Liver (tissue), 9 donors: Measurements from ENCODE around the gene NR6A1. TPM values are rescaled to one million over a fixed set of nuclear protein-coding genes. Genes with fewer than 3 reads are reported as not detected.

Experiments
- DNase-seq: peaks from one replicate; pipeline ENCODE4 v3.0.0-alpha.2; 2017; ENCODE audit warnings: low spot score
- H3K27ac ChIP-seq, 2 donors: one replicate each; pipeline ENCODE4 v1.7.0; 2013; ENCODE audit warnings: inconsistent platforms in 2 of 2, low read length in 2 of 2, control low read depth in 1 of 2, low read depth in 1 of 2, mild to moderate bottlenecking in 1 of 2
- H3K27me3 ChIP-seq, 4 donors: one replicate each; pipeline versions ENCODE4 v1.6.1 to v1.7.0; 2013; ENCODE audit warnings: low read length in 3 of 4, inconsistent platforms in 1 of 4, mild to moderate bottlenecking in 1 of 4, moderate library complexity in 1 of 4; ENCODE audit not compliant: control insufficient read depth in 4 of 4, insufficient read depth in 4 of 4
- H3K36me3 ChIP-seq, 4 donors: one replicate each; pipeline versions ENCODE4 v1.6.1 to v1.7.0; 2013; ENCODE audit warnings: low read length in 3 of 4, mild to moderate bottlenecking in 3 of 4, low read depth in 1 of 4, moderate library complexity in 1 of 4; ENCODE audit not compliant: control insufficient read depth in 4 of 4, insufficient read depth in 3 of 4
- H3K4me1 ChIP-seq, 4 donors: one replicate each; pipeline versions ENCODE4 v1.6.1 to v1.7.0; 2013; ENCODE audit warnings: low read length in 3 of 4, mild to moderate bottlenecking in 3 of 4, moderate library complexity in 1 of 4; ENCODE audit not compliant: control insufficient read depth in 4 of 4, insufficient read depth in 4 of 4
- H3K4me3 ChIP-seq, 3 donors: one replicate each; pipeline versions ENCODE4 v1.6.1 to v1.7.0; 2013; ENCODE audit warnings: low read length in 3 of 3, control low read depth in 1 of 3, low read depth in 1 of 3, mild to moderate bottlenecking in 1 of 3
- H3K9ac ChIP-seq, 2 donors: one replicate each; pipeline ENCODE4 v1.7.0; 2013; ENCODE audit warnings: low read length in 2 of 2, mild to moderate bottlenecking in 2 of 2, moderate library complexity in 2 of 2, control low read depth in 1 of 2, low read depth in 1 of 2
- H3K9me3 ChIP-seq, 4 donors: one replicate each; pipeline versions ENCODE4 v1.6.1 to v1.7.0; 2013; ENCODE audit warnings: low read length in 3 of 4; ENCODE audit not compliant: control insufficient read depth in 4 of 4
- ATF3 ChIP-seq: IDR thresholded peaks from 2 replicates; pipeline ENCODE4 v1.6.1; 2016; ENCODE audit warnings: antibody characterized with exemption
- CTCF ChIP-seq: fragments of 150-350 bp; IDR thresholded peaks from 2 replicates; pipeline ENCODE4 v1.5.1; 2017; ENCODE audit warnings: improper control_type of control experiment, low read depth, low read length; ENCODE audit not compliant: missing input control
- EGR1 ChIP-seq, 2 donors: IDR thresholded peaks; 2 replicates each; pipeline ENCODE4 v1.6.1; 2016 to 2018; ENCODE audit warnings: antibody characterized with exemption in 2 of 2, low read depth in 2 of 2
- FOXA1 ChIP-seq: IDR thresholded peaks from 2 replicates; pipeline ENCODE4 v1.6.1; 2016; ENCODE audit warnings: antibody characterized with exemption
- FOXA2 ChIP-seq: IDR thresholded peaks from 2 replicates; pipeline ENCODE4 v1.6.1; 2016; ENCODE audit warnings: antibody characterized with exemption
- GABPA ChIP-seq, 2 donors: IDR thresholded peaks in 1 of 2; conservative IDR thresholded peaks in 1 of 2; 2 replicates each; pipeline ENCODE4 v1.6.1; 2016; ENCODE audit warnings: antibody characterized with exemption in 2 of 2, mild to moderate bottlenecking in 1 of 2, moderate library complexity in 1 of 2
- HNF4A ChIP-seq, 2 donors: conservative IDR thresholded peaks; 2 replicates each; pipeline ENCODE4 v1.6.1; 2016; ENCODE audit warnings: antibody characterized with exemption in 2 of 2, mild to moderate bottlenecking in 2 of 2
- HNF4G ChIP-seq: IDR thresholded peaks from 2 replicates; pipeline ENCODE4 v1.6.1; 2016; ENCODE audit warnings: antibody characterized with exemption
- JUND ChIP-seq, 2 donors: IDR thresholded peaks; 2 replicates each; pipeline ENCODE4 v1.6.1; 2016; ENCODE audit warnings: antibody characterized with exemption in 2 of 2
- MAX ChIP-seq: IDR thresholded peaks from 2 replicates; pipeline ENCODE4 v1.6.1; 2016; ENCODE audit warnings: antibody characterized with exemption
- RAD21 ChIP-seq, 2 donors: IDR thresholded peaks; 2 replicates each; pipeline ENCODE4 v1.6.1; 2016; ENCODE audit warnings: antibody characterized with exemption in 2 of 2, mild to moderate bottlenecking in 2 of 2
- REST ChIP-seq: IDR thresholded peaks from 2 replicates; pipeline ENCODE4 v1.6.1; 2016; ENCODE audit warnings: antibody characterized with exemption, mild to moderate bottlenecking
- RXRA ChIP-seq, 2 donors: IDR thresholded peaks; 2 replicates each; pipeline ENCODE4 v1.6.1; 2017 to 2018; ENCODE audit warnings: antibody characterized with exemption in 2 of 2, mild to moderate bottlenecking in 1 of 2
- SP1 ChIP-seq: IDR thresholded peaks from 2 replicates; pipeline ENCODE4 v1.6.1; 2018; ENCODE audit warnings: antibody characterized with exemption, mild to moderate bottlenecking
- ZBTB33 ChIP-seq: IDR thresholded peaks from 2 replicates; pipeline ENCODE4 v1.6.1; 2016; ENCODE audit warnings: antibody characterized with exemption
- WGBS: extraction: QIAGEN DNeasy Blood & Tissue Kit; methylation state at CpG from one replicate; pipeline ENCODE4 v1.1.7; 2013; 5-methylcytosine and 5-hydroxymethylcytosine counted together
- polyA plus RNA-seq, 2 donors: library from polyadenylated mRNA; stranded (reverse) in 1 of 2; unstranded in 1 of 2; fragments of 200-250 nt in 1 of 2; fragments of >200 nt in 1 of 2; fragmentation: Nextera tagmentation in 1 of 2; extraction: Ambion mirVana in 1 of 2; gene quantifications; one replicate each; pipeline versions ENCODE4 v1.2.1 to v1.2.3, GENCODE V29; 2013 to 2015
- total RNA-seq, 2 donors: library from RNA; depleted of rRNA; stranded (reverse); fragments of >200 nt; gene quantifications; one replicate each; pipeline ENCODE4 v1.2.3, GENCODE V29; 2014
- donor health status: healthy.
- donor health status: healthy.
- donor health status: healthy.
- donor health status: healthy.
- donor health status: healthy.

Gene NR6A1
- total and polyA plus RNA-seq, 4 donors, result 0.72 to 6.1 (median 2.1) TPM

- TF ChIP-seq RXRA (IDR thresholded peaks at IDR 0.05) (no peak), JUND (IDR thresholded peaks at IDR 0.05) (no peak), REST (no peak), RAD21 (IDR thresholded peaks at IDR 0.05) (no peak), SP1 (no peak)
These were observed 42.5 kb upstream of the NR6A1 start (continued) for GRCh38 chr9:124813501-124814163.

- Histone ChIP-seq H3K4me3 (no peak overlapping the region), H3K27ac (no peak overlapping the region), H3K27me3 (no peaks in the 10 kb centered on the region), H3K9ac (no peak overlapping the region), H3K36me3 (no peaks in the 10 kb centered on the region), H3K9me3 (no peaks in the 10 kb centered on the region), H3K4me1 (no peaks in the 10 kb centered on the region)
- no peak for DNase-seq
- WGBS, result 94% methylated on average over 7 of the region's 7 CpGs
- TF ChIP-seq HNF4G (no peak), CTCF (no peak)
These were observed 41.9 kb upstream of the NR6A1 start for GRCh38 chr9:124813041-124813440.

GRCh38 chr9:124812441-124812876 is 41.3 kb upstream of the NR6A1 start:
- no peak overlapping the region for H3K27ac ChIP-seq
- WGBS, result 87% methylated on average over 6 of the region's 6 CpGs
- no peak overlapping the region for H3K4me3 ChIP-seq

More at GRCh38 chr9:124812441-124812876, 41.3 kb upstream of the NR6A1 start:
- TF ChIP-seq JUND (IDR thresholded peaks at IDR 0.05), result no peak
- no peak for TF ChIP-seq FOXA1
- TF ChIP-seq GABPA (IDR thresholded peaks at IDR 0.05 in 1 of 2, conservative IDR thresholded peaks at IDR 0.05 in 1 of 2), result no peak
- TF ChIP-seq FOXA2, result no peak
- no peak for TF ChIP-seq MAX
- TF ChIP-seq EGR1 (IDR thresholded peaks at IDR 0.05; ENCODE audit: low read depth in 2 of 2), result no peak
- TF ChIP-seq ATF3, result no peak
- TF ChIP-seq HNF4A (conservative IDR thresholded peaks at IDR 0.05), result no peak
- no peak for TF ChIP-seq ZBTB33
- no peak for TF ChIP-seq HNF4G
- DNase-seq, result no peak
- Histone ChIP-seq H3K4me1 (no peaks in the 10 kb centered on the region), H3K27me3 (no peaks in the 10 kb centered on the region), H3K36me3 (no peaks in the 10 kb centered on the region), H3K9me3 (no peaks in the 10 kb centered on the region), H3K9ac (no peak overlapping the region)
